GM23248 (cell line): ENCODE results near the gene PTPRN2. TPM values are rescaled to one million over a fixed set of nuclear protein-coding genes. Genes with fewer than 3 reads are reported as not detected.
"Not testable (repeated sequence)": the region's sequence is repeated elsewhere in the genome, so short reads cannot be mapped to it uniquely, and the experiment has no call there.

Source experiments
- DNase-seq: peaks from one replicate; pipeline ENCODE4 v3.0.0-alpha.2; 2015
- H2AFZ ChIP-seq: fragments of 200-600 bp; sonication (generic); 2 replicates; pipeline ENCODE4 v1.6.1; 2016; ENCODE audit warnings: antibody characterized with exemption
- H3F3A ChIP-seq: fragments of 200-600 bp; sonication (generic); 2 replicates; pipeline ENCODE4 v1.6.1; 2016; ENCODE audit warnings: mild to moderate bottlenecking, antibody characterized with exemption, mixed run types; ENCODE audit not compliant: insufficient read depth
- H3K27ac ChIP-seq: fragments of 200-600 bp; sonication (generic); 2 replicates; pipeline ENCODE4 v1.5.1; 2016; ENCODE audit warnings: mild to moderate bottlenecking
- H3K27me3 ChIP-seq: fragments of 200-600 bp; sonication (generic); replicated peaks from 2 replicates; pipeline ENCODE4 v1.6.1; 2016; ENCODE audit warnings: mild to moderate bottlenecking; ENCODE audit not compliant: insufficient read depth
- H3K36me3 ChIP-seq: fragments of 200-600 bp; sonication (generic); 2 replicates; pipeline ENCODE4 v1.6.1; 2016; ENCODE audit warnings: low read depth, mild to moderate bottlenecking
- H3K4me1 ChIP-seq: fragments of 200-600 bp; sonication (generic); 2 replicates; pipeline ENCODE4 v1.6.1; 2016; ENCODE audit warnings: mild to moderate bottlenecking; ENCODE audit not compliant: insufficient read depth
- H3K4me2 ChIP-seq: fragments of 200-600 bp; sonication (generic); one replicate; pipeline ENCODE4 v1.6.1; 2016; ENCODE audit warnings: mild to moderate bottlenecking; ENCODE audit not compliant: unreplicated experiment
- H3K4me3 ChIP-seq: fragments of 200-600 bp; sonication (generic); 2 replicates; pipeline ENCODE4 v1.5.1; 2016; ENCODE audit warnings: mild to moderate bottlenecking
- H3K79me2 ChIP-seq: fragments of 200-600 bp; sonication (generic); 2 replicates; pipeline ENCODE4 v1.6.1; 2016; ENCODE audit warnings: mild to moderate bottlenecking; ENCODE audit not compliant: insufficient read depth
- H3K9ac ChIP-seq: fragments of 200-600 bp; sonication (generic); 2 replicates; pipeline ENCODE4 v1.6.1; 2016; ENCODE audit warnings: mild to moderate bottlenecking
- H3K9me2 ChIP-seq: fragments of 200-600 bp; sonication (generic); 2 replicates; pipeline ENCODE4 v1.6.1; 2016; ENCODE audit warnings: mixed run types, mild to moderate bottlenecking, moderate library complexity; ENCODE audit not compliant: insufficient read depth
- H3K9me3 ChIP-seq: fragments of 200-600 bp; sonication (generic); one replicate; pipeline ENCODE4 v1.6.1; 2017; ENCODE audit warnings: low read depth
- H4K20me1 ChIP-seq: fragments of 200-600 bp; sonication (generic); 2 replicates; pipeline ENCODE4 v1.6.0; 2016; ENCODE audit not compliant: insufficient read depth
- EZH2 ChIP-seq: fragments of 200-600 bp; sonication (generic); IDR thresholded peaks from 2 replicates; pipeline ENCODE4 v1.6.1; 2018; ENCODE audit warnings: antibody characterized with exemption, mild to moderate bottlenecking; ENCODE audit not compliant: insufficient read depth, poor library complexity, severe bottlenecking
- EZH2phosphoT487 ChIP-seq: fragments of 200-600 bp; sonication (generic); IDR thresholded peaks from 2 replicates; pipeline ENCODE4 v1.6.1; 2018; ENCODE audit warnings: antibody characterized with exemption, moderate library complexity, mild to moderate bottlenecking, low read depth; ENCODE audit not compliant: insufficient read depth
- WGBS, 2 experiments: methylation state at CpG; one replicate each; pipeline ENCODE4 v1.1.6; 2015 to 2017; ENCODE audit warnings: low lambda C conversion rate in 2 of 2, low coverage in 1 of 2; ENCODE audit errors: missing lambda C conversion rate in 2 of 2; 5-methylcytosine and 5-hydroxymethylcytosine counted together
- in situ Hi-C: fragments of 300-500 bp; cut with MboI; formaldehyde crosslinking; loops from 2 replicates; pipeline ENCODE4 v1.15.0; 2020
- polyA plus RNA-seq: library from polyadenylated mRNA; unstranded; fragments of >200 nt; fragmentation: Nextera tagmentation; extraction: Ambion mirVana; gene quantifications from 2 replicates; pipeline ENCODE4 v1.2.1, GENCODE V29; 2016
- total RNA-seq: library from RNA; depleted of rRNA; stranded (reverse); fragments of >200 nt; shearing (Covaris generic); gene quantifications from 2 replicates; pipeline ENCODE4 v1.2.3, GENCODE V29; 2014

The PTPRN2 gene
- total and polyA plus RNA-seq, 2 experiments from 2014 or later: 0.13 TPM; not detected in 1

DNA sequence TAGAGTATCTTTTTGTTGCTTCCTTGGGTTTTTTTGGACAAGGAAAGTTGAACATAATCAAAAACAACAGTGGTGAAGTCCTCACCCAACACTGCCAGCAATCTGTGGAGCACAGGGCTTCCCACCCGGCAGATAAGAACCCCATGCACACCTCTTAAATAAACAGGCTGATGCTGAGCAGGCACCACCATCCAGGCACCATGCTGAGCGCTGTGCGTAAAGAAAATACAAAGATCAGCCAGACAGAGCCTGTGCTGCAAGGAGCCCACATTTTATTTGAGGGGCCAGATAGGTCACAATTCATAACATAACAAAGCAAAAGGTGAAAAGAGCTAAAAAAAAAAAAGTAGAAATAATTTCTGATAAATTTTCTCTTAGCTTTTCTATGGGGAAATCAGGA is 231.2 kb downstream of the PTPRN2 start:
- Histone ChIP-seq H3K4me3 (no peak overlapping the region), H3K9me3 (no peaks in the 10 kb centered on the region), H4K20me1 (no peaks in the 10 kb centered on the region), H3K36me3 (no peaks in the 10 kb centered on the region), H3K9me2 (no peaks in the 10 kb centered on the region), H3K4me2 (no peak overlapping the region), H3F3A (no peaks in the 10 kb centered on the region), H3K9ac (no peak overlapping the region), H3K27me3 (no peaks in the 10 kb centered on the region), H3K27ac (no peak overlapping the region), H2AFZ (no peak overlapping the region), H3K79me2 (no peaks in the 10 kb centered on the region), H3K4me1 (no peaks in the 10 kb centered on the region)
- WGBS, 2 experiments: 22 to 25% methylated on average over 3 of the region's 3 CpGs
- in situ Hi-C loops: no loop called here
- no peak for TF ChIP-seq EZH2phosphoT487
- TF ChIP-seq EZH2: no peak
- no peak for DNase-seq

DNA sequence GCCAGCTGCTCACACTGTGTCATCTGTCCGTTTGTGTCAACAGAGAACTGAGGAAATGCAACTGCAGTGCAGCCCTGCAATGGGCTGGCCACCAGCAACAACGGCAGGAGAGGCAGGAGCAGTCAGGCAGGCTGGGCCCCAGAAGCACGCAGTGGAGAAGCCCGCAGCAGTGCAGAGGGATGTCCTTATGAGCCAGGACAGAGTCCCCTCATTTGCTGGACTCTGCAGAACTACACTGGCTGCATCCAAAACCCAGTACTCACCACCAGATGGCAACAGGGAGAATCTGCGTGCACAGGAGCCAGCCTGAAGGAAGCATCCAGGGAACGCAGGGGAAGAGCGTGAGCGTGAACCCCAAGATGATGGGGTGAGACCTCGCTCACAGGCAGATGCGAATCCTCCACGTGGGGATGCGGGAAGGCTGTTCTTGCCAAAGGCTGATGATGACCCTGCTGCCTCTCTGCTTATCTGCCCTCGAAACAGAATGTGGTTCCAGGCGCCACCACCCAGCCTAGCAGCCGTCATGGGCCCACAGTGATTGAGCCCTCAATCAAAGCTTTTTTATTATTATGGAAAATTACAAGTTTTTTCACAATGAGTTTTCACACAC is 232.1 kb downstream of the PTPRN2 start:
- no peak overlapping the region for H3K4me3 ChIP-seq
- in situ Hi-C loops: no loop called here
- no peak overlapping the region for H2AFZ ChIP-seq
- H3K79me2 ChIP-seq: no peaks in the 10 kb centered on the region
- no peak overlapping the region for H3K4me2 ChIP-seq
- no peak overlapping the region for H3K27ac ChIP-seq
- H3K27me3 ChIP-seq: no peaks in the 10 kb centered on the region
- no peaks in the 10 kb centered on the region for H3K4me1 ChIP-seq
- H3K36me3 ChIP-seq: no peaks in the 10 kb centered on the region
- WGBS, 2 experiments: 12 to 27% methylated on average over 15 of the region's 15 CpGs
- no peaks in the 10 kb centered on the region for H3F3A ChIP-seq
- peak; percentile 24 for DNase-seq
- no peaks in the 10 kb centered on the region for H3K9me2 ChIP-seq
- no peaks in the 10 kb centered on the region for H3K9me3 ChIP-seq
- H3K9ac ChIP-seq: no peak overlapping the region
- no peaks in the 10 kb centered on the region for H4K20me1 ChIP-seq
- TF ChIP-seq EZH2 (no peak), EZH2phosphoT487 (no peak)

DNA sequence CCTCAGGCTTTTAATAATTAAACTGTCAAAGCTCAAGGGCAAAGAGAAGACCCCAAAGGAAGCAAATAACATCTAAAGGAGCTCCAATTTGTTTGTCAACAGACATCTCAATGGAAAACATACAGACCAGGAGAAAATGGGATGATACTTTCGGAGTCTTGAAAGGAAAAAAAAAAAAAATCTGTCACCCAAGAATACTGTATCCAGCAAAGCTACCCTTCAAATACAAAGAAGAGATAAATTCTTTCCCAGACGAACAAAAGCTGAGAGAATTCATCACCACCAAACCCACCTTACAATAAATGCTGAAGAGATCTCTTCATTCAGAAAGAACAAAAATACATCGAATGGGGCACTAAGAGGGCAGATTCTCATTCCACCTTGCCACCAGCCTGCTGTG is 232.8 kb downstream of the PTPRN2 start:
- no peaks in the 10 kb centered on the region for H3K9me3 ChIP-seq
- H3K79me2 ChIP-seq: no peaks in the 10 kb centered on the region
- no peaks in the 10 kb centered on the region for H3K9me2 ChIP-seq
- no peak for DNase-seq
- H3K9ac ChIP-seq: no peak overlapping the region
- H2AFZ ChIP-seq: no peak overlapping the region
- H3K4me2 ChIP-seq: no peak overlapping the region
- no peaks in the 10 kb centered on the region for H3K36me3 ChIP-seq
- TF ChIP-seq EZH2: no peak
- no peak for TF ChIP-seq EZH2phosphoT487
- no peaks in the 10 kb centered on the region for H3K27me3 ChIP-seq
- in situ Hi-C loops: no loop called here
- no peak overlapping the region for H3K4me3 ChIP-seq
- no peaks in the 10 kb centered on the region for H3K4me1 ChIP-seq
- H4K20me1 ChIP-seq: no peaks in the 10 kb centered on the region
- H3F3A ChIP-seq: no peaks in the 10 kb centered on the region
- 9 to 16% methylated on average over 3 of the region's 3 CpGs for WGBS, 2 experiments
- H3K27ac ChIP-seq: no peak overlapping the region

DNA sequence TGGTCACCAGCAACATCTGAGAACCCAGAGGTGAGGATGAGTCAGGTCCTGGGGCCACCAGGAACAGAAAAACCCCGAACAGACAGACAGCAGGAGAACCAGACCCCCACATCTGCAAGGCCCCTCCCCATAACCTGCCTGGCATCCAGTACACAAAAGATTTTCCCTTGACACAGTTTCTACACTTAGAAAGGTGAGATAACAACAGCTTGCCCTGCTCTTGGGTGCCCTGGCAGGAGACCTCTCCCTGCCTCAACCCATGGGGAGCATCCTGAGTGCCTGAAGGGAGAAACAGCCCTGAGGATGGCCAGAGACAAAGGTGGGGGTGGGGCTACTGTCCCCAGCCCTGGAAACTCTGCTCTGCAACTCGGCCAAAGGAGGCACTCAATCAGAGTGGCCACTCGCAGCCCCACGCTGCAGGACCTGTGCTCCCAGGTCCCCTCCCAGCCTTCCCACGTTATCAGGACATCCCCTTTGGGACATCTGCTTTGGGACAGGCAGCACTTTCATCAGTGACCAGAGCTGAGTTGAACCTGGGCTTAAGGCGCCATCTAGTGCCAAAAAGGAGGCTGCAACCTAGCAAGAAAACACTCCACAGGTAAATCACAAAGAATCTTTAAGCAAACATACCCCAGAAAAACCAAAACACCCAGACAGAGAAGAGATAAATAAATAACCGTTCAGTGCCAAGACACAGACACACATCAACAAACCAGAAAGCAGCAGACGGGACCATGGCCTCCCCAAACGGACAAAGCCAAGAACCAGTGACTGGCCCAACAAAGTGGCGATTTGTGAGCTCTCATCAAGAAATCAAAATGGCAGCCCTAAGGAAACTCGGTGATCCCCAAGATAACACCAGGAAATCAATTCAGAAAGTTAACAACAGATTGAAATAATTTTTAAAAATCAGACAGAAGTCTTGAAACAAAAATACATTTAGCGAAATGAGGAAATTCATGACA is 233.7 kb downstream of the PTPRN2 start:
- Histone ChIP-seq H3K4me3 (no peak overlapping the region), H3F3A (no peaks in the 10 kb centered on the region), H3K9ac (no peak overlapping the region), H3K4me2 (no peak overlapping the region), H3K36me3 (no peaks in the 10 kb centered on the region), H3K27ac (no peak overlapping the region), H3K27me3 (no peaks in the 10 kb centered on the region), H3K9me2 (no peaks in the 10 kb centered on the region), H3K9me3 (no peaks in the 10 kb centered on the region), H2AFZ (no peak overlapping the region), H3K4me1 (no peaks in the 10 kb centered on the region), H3K79me2 (no peaks in the 10 kb centered on the region), H4K20me1 (no peaks in the 10 kb centered on the region)
- in situ Hi-C loops: no loop called here
- 18 to 19% methylated on average over 12 of the region's 12 CpGs for WGBS, 2 experiments
- TF ChIP-seq EZH2phosphoT487 (no peak), EZH2 (no peak)
- peak; percentile 19 for DNase-seq

DNA sequence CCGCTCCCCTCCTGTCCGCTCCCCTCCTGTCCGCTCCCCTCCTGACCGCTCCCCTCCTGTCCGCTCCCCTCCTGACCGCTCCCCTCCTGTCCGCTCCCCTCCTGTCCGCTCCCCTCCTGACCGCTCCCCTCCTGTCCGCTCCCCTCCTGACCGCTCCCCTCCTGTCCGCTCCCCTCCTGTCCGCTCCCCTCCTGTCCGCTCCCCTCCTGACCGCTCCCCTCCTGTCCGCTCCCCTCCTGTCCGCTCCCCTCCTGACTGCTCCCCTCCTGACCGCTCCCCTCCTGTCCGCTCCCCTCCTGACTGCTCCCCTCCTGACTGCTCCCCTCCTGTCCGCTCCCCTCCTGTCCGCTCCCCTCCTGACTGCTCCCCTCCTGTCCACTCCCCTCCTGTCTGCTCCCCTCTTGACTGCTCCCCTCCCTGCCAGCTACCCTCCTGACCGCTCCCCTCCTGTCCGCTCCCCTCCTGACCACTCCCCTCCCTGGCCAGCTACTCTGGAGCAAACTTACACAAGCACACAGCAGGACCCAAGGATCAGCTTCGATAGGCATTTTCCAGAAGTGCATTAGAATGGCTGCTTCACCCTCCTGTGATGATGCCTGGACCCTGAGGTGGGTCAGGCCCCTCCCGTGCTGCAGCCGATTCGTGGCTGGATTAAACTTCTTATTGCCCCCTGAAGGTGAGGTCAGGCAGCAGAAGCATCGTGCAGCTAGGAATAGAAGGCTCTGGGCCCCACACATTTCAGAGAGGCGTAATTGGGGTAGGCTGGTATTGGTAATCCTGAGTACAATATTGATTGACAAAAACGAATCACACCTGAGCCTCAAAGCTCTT is 235.5 kb downstream of the PTPRN2 start:
- H3K27ac ChIP-seq, H3K9me3 ChIP-seq, H3K4me3 ChIP-seq, H3K79me2 ChIP-seq, H4K20me1 ChIP-seq, H3K4me1 ChIP-seq, in situ Hi-C loops, H3F3A ChIP-seq, DNase-seq, H3K4me2 ChIP-seq, H2AFZ ChIP-seq, H3K9me2 ChIP-seq, H3K27me3 ChIP-seq, H3K9ac ChIP-seq, H3K36me3 ChIP-seq: not testable (repeated sequence)
- 16 to 68% methylated on average over 8 to 30 of the region's 30 CpGs for WGBS, 2 experiments
